HG02759 (cell line): ENCODE results near the gene CERS6.

Experiments
- ATAC-seq: cut with Tn5 transposase; IDR thresholded peaks from one replicate; pipeline ENCODE4 v1.9.1; 2021; ENCODE audit warnings: mild to moderate bottlenecking, moderate library complexity; ENCODE audit not compliant: unreplicated experiment

The CERS6 gene

DNA sequence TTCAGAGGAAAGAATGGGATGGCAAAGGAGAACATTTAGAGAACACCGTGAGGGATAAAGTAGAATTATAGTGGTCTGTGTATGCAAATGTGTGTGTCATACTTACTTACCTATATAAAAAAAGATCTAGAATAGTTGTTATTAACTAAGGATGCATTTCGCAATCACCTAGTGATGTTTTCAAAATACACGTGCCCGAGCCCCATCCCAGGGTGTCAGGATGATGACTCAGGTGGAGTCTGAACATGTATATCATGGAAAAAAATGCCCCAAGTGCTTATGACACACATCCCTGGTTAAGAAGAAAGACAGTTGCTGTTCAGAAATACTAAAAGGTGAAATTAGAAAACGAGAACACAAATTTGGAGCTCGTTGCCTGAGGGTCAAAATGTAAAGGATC is 109.0 kb downstream of the CERS6 start:
- ATAC-seq: no peak

DNA sequence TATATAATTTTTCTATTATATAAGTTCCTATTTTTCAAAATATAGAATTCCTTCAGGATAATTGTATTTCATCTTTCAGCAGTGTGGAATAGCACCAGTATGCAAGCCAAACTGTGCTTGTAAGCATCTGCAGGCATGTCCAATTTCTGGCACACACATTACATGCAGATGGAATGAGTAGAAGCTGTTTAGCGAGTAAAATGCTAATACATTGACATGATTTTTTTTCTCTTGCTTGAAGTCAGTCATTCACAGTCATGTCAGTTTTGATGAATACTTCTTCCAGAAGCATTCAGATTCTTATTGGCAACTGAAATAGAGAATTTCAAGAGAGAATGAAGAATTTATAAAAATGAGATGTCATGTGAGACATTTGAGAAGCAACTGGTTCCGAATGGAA is 109.4 kb downstream of the CERS6 start:
- ATAC-seq: no peak

- ATAC-seq: peak; percentile 49
These were observed 111.0 kb downstream of the CERS6 start for GRCh38 chr2:168566974-168567665.

- ATAC-seq: no peak
These were observed 111.8 kb downstream of the CERS6 start for GRCh38 chr2:168567836-168568235.

GRCh38 chr2:168568476-168569267 is 112.6 kb downstream of the CERS6 start:
- ATAC-seq: no peak

GRCh38 chr2:168571061-168571460 is 115.0 kb downstream of the CERS6 start:
- no peak for ATAC-seq

- no peak for ATAC-seq
These were observed 117.2 kb downstream of the CERS6 start for GRCh38 chr2:168573128-168573903.

DNA sequence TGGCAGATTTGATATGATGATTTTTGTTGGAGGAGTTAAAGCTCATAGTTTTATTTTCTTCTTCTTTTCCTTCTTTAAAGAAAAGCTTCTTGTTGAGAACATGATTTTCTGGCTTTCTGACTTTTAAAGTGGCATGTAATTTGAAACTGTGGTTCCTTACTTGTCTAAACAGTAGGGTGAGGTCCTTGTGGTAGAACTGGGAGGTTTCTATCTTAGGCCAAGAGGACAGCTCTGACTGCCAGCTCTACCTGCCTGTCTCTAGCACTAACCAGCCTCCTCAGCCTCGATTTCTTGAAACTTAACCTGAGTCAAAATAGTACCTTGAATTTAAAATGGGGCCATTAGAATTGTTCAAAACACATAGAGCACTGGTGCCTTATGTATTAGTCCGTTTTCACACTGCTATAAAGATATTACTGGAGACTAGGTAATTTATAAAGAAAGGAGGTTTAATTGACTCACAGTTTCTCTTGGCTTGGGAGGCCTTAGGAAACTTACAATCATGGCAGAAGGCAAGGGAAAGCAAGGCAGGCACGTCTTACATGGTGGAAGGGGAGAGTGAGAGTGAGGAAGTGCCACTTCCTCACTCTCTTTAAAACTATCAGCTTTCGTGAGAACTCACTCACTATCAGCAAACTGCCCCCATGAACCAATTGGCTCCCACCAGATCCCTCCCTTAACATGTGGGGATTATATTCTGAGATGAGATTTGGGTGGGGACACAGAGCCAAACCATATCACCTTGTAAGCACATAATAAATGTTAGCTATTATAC is 119.0 kb downstream of the CERS6 start:
- ATAC-seq: no peak

- ATAC-seq: no peak
These were observed 121.8 kb downstream of the CERS6 start for GRCh38 chr2:168577885-168578284.

DNA sequence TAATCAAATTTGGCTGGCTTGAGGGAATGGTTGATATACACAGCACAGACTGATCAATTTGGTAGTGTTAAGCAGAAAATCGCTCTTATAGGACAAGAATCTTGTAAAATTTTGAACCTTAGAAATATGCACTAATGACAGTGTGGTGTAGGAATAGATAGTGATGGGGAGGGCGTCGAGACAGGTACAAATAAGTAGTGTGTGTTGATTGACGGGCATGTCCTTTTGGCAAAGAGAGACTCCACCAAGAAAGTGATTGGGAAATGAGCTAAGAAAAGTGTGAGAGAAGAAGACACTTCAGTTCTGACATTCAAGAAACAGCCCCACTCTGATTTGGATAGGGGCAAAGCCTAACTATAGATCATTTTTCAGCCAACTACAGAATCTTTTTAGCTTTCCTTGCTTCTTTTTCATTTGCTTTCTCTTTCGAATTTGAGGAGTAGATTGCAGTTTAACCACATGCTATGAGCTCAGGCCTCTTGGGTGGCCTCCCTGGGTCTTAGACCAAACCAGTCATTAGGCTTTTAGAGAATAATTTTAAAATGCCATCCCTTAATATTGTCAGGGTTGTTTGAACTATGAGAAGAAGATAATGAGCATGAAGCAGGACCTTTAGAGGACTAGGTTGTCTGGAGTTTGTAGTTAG is 127.1 kb downstream of the CERS6 start:
- ATAC-seq: peak; percentile 64

- no peak for ATAC-seq
These were observed 127.8 kb downstream of the CERS6 start for GRCh38 chr2:168583710-168584521.

DNA sequence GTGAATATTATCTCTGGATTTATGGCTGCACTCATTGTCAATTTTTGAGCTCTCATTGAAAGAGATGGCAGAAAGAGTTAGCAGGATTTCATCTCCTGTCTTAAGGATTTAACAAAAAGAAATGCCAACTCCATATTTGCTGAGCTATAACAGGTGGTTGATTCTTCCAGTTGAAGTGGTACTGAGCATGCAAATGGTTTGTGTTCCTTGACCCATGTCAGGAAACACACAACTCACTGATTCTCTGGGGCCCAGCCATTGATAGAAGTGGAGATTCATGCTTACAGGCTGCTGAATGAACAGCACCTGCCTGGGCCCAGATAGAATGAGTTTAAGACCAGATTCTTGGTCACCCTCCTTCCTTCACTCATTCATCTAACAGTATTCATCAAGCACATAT is 128.8 kb downstream of the CERS6 start:
- ATAC-seq: no peak

DNA sequence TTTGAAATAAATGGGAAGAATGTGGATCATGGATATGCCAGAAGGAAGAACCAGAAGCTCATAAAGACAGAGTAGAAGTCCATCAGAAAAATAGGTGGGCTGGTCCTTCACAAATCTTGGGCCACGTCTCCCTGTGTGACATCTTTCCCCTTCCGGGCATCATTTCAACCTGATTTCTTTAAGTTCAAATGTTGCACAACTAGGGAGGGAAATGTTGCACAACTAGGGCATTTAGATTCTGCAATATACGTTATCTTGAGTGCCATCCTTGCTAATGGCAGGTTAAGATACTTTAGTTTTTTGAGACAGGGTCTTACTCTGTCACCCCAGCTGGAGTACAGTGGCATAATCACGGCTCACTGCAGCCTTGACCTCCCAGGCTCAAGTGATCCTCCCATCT is 129.6 kb downstream of the CERS6 start:
- no peak for ATAC-seq

DNA sequence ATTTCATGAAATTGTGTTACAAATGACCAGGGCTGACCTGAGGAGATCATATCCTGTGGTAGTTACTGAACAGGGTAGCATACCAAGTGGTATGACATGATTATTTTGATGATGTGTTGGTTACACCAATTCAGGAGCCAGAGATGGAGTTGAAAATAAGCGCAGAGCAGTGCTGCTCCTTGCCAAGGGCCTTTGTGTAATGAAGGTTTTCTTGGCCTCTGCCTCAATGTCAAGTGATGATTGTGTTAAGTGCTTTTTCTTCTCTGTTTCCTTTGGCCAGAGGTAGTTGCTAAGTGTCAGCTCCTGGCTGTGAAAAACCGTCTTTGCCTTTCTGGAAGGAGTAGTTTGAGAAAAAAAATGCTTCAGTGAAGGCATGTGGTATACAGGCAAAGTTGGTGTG is 131.2 kb downstream of the CERS6 start:
- ATAC-seq: no peak

DNA sequence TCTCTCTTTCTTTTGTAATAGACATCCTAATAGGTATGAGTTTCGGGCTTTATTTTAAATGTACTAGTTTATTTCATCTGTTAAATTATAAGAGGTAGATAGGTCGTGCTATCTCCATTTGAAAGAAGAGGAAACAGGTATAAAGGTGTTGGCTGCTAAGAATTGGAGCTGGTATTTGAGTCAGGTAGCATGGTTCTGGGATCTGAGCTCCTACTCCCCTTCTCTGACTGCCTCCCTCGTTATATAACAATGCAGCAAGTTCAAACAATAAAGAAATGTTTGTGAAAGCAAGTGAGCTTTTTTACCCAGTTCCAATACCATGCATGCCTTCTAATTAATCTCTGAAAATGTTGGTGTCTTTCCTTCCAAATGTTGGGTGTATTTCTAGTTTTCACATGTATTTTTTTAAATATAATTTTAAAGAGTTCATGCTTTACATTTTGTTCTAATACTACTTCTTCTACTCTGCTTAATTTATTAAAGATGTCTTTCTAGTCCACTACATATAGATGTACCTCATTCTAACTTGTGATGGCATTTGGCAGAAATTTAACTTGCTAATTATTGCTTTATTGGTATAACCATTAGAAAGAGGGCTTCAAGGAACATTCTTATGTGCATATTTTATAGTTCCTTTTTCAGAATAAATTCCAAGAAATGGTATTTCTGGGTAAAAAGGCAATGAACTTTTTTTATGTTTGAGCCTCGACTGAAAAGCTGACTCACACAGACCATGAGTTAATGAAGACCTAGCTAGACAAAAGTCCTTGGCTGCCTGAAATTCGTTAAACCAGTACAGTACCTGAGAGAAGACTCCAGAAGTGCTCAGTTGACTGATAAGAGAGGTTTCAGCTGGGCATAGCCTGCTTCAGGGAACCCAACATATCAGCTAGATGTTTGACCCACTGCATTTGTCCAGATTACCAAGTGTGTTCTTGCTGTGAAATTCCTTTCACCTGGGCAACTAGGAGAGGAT is 133.5 kb downstream of the CERS6 start:
- no peak for ATAC-seq

- no peak for ATAC-seq
These were observed 136.2 kb downstream of the CERS6 start for GRCh38 chr2:168592181-168592831.

DNA sequence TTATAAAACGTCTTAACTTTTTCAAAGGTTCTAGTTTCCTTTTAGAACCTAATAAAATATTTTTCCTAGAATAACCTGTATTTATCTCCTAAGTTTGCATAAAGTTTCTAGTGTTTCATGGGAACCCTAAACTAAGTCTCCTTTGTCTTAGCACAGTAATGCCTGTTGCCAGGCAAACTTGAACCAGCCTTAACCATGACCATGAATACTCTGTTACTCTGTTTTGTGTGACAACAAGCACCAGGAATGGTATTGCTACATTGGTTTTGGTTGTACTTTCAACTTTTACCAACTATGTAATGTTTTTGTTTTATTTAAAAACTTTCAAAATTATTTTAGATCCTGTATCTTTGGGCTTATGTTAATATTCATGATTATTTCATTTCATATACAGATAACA is 137.6 kb downstream of the CERS6 start:
- no peak for ATAC-seq

GRCh38 chr2:168594778-168595177 is 138.7 kb downstream of the CERS6 start:
- ATAC-seq: peak; percentile 88
